Hypothalamus (tissue), 51 donors: ENCODE data around the gene RHOH.
"Not testable (repeated sequence)": the region's sequence is repeated elsewhere in the genome, so short reads cannot be mapped to it uniquely, and the experiment has no call there.

Experiments
- DNase-seq, 51 donors: peaks; one replicate each; lab custom pipeline; 2025; lab: John Stamatoyannopoulos, UW

RHOH gene

GRCh38 chr4:40289366-40290188 lies 92.7 kb downstream of the RHOH start:
- DNase-seq = no peak

GRCh38 chr4:40290611-40291186 lies 93.9 kb downstream of the RHOH start:
- DNase-seq = not testable (repeated sequence)

- DNase-seq = no peak
These were observed 95.5 kb downstream of the RHOH start for GRCh38 chr4:40292313-40292759.

- no peak for DNase-seq
These were observed 97.5 kb downstream of the RHOH start for GRCh38 chr4:40294339-40294738.

GRCh38 chr4:40295030-40295429 lies 98.2 kb downstream of the RHOH start:
- not testable (repeated sequence) for DNase-seq

- DNase-seq = no peak
These were observed 98.7 kb downstream of the RHOH start for GRCh38 chr4:40295572-40295971.
